ENCODE measurements around the gene MMRN2.
A peak's percentile ranks its signal among the peaks of the same experiment; 100 is the strongest.
"Not testable (repeated sequence)": the region's sequence is repeated elsewhere in the genome, so short reads cannot be mapped to it uniquely, and the experiment has no call there.

The MMRN2 gene

DNA sequence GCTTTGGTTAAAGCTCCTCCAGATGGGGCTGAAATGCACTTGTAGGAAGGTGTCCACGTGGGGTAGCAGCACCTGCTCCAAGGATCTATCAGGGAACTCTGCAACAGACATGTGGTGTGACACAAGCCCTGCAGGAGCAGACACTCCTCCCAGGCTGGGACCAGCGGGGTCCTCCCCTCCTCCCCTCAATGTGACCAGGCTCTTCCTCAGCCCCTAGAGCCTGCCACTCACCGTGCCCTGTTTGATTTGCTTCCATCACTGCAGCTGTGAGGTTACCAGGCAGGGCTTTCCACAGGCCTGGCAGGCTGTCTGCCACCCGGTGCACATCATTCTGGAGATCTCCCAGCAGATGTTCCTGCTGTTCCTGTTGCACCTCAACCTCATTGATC lies 13.4 kb downstream of the MMRN2 start:
- Histone ChIP-seq H3K4me3 (ENCODE audit: low read length) (no peak overlapping the region), H3K4me1 (ENCODE audit: control insufficient read depth, insufficient read depth, low read length) (peaks cover 4% of the 10 kb centered on the region), H3K27me3 (ENCODE audit: control insufficient read depth, insufficient read depth, low read length) (peaks cover 9% of the 10 kb centered on the region), H3K4me2 (ENCODE audit: low read length) (no peak overlapping the region), H3K9me3 (replicated peaks; ENCODE audit: low read length) (no peaks in the 10 kb centered on the region), H3K36me3 (ENCODE audit: insufficient read depth, low read length) (no peaks in the 10 kb centered on the region), H3K9ac (ENCODE audit: low read depth, low read length) (no peak overlapping the region)

DNA sequence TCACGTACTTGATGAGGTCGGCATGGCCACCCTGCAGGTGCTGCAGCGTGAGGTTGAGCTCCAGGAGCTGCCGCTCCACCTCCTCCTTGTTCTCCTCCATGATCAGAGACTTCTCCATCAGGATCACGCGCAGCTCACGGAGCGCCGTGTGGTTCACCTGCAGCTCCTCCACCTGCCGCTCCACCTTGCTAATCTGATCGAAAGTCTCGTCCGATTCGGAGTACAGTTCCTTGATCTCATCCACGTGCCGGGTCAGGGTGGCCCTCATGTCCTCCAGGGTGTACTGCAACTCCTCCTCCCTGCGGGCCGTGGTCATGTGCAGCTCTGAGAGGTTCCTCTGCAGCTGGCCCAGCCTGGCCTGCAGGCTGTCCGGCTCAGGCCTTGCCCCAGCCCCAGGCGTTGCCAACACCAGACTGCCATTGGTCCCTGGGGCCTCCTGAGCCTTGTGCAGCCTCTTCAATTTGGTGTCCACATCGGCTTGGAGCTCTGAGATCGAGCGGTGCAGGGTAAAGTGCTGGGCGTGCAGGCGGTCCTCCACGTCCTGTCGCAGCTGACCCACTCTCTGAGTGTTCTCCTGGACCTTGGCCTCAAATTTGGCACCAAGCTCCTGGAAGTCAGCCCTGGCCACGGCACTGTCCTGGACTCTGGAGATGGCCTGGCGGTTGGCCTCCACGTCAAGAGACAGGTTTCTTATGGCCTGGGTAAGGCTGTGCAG lies 13.9 kb downstream of the MMRN2 start:
- Histone ChIP-seq H3K9me3 (replicated peaks; ENCODE audit: low read length) (no peaks in the 10 kb centered on the region), H3K4me2 (ENCODE audit: low read length) (no peak overlapping the region), H3K4me3 (ENCODE audit: low read length) (no peak overlapping the region), H3K36me3 (ENCODE audit: insufficient read depth, low read length) (no peaks in the 10 kb centered on the region), H3K9ac (ENCODE audit: low read depth, low read length) (no peak overlapping the region), H3K27me3 (ENCODE audit: control insufficient read depth, insufficient read depth, low read length) (peaks cover 9% of the 10 kb centered on the region), H3K4me1 (ENCODE audit: control insufficient read depth, insufficient read depth, low read length) (peaks cover 4% of the 10 kb centered on the region)

DNA sequence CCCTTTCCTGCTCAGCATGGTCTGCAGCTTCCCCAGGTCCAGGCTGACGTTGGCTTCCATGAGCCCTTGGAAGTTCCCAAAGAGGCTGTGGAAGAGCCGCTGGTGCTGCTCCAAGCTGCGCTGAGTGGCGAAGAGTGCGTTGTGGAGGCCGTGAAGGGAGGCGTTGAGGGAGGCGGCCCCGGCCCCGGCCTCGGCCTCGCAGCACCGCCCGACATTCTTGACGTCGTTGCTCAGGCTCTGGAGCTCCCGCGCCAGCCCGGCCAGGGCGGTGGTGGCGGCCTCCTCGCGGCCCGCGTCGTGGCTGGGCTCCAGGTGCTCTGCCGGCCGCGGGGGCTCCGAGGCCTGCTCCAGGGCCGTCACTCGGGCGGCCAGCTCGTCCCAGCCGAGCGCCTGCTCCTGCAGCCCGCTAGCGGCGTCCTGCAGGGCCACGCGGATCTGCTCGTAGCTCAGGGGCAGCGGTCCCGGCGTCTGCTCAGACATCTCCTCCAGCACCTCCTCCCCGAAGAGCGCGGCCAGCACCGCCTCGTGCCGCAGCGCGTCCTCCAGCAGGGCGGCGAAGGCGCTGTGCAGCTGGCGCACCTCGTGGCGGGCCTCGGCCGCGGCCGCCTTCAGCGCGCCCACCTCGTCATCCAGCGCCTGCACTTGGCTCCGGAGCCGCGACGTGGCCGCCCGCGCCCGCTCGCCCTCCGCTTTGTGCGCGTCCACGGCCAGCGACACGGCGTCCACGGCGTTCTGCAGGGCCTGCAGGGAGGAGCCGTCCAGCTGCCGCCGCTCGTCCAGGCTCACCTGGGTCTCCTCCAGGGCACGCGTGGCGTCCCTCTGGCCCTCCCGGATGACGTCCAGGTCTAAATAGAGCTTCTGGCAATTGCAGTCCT lies 14.7 kb downstream of the MMRN2 start:
- Histone ChIP-seq H3K36me3 (ENCODE audit: insufficient read depth, low read length) (no peaks in the 10 kb centered on the region), H3K4me2 (ENCODE audit: low read length) (no peak overlapping the region), H3K9me3 (replicated peaks; ENCODE audit: low read length) (no peaks in the 10 kb centered on the region), H3K27me3 (ENCODE audit: control insufficient read depth, insufficient read depth, low read length) (peaks cover 9% of the 10 kb centered on the region), H3K9ac (ENCODE audit: low read depth, low read length) (no peak overlapping the region), H3K4me1 (ENCODE audit: control insufficient read depth, insufficient read depth, low read length) (peaks cover 4% of the 10 kb centered on the region), H3K4me3 (ENCODE audit: low read length) (no peak overlapping the region)

DNA sequence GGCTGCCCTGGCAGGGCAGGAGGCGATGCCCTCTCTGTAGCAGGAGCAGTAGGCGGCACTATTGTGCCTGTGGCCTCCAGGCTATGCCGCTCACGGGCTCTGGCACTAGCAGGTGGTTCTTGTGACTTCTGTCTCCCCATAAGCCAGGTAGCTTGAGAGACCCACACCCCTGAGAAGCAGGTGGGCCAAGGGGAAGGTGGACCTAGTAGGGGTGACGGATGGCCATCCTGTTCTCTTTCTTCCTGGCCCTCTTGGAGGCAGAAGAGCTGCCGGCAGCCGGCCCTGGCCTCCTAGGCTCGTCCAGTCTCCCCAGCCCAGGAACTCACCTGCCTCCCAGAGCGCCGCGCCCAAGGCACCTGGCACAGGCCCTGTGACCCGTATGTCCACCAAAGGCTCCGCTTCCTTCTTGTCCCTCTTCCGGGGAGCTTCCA lies 15.4 kb downstream of the MMRN2 start:
- H3K4me2 ChIP-seq (ENCODE audit: low read length) = no peak overlapping the region
- H3K27me3 ChIP-seq (ENCODE audit: control insufficient read depth, insufficient read depth, low read length) = peaks cover 9% of the 10 kb centered on the region
- H3K4me3 ChIP-seq (ENCODE audit: low read length) = no peak overlapping the region
- H3K9me3 ChIP-seq (replicated peaks; ENCODE audit: low read length) = no peaks in the 10 kb centered on the region
- peaks cover 5% of the 10 kb centered on the region for H3K4me1 ChIP-seq (ENCODE audit: control insufficient read depth, insufficient read depth, low read length)
- H3K9ac ChIP-seq (ENCODE audit: low read depth, low read length) = no peak overlapping the region
- no peaks in the 10 kb centered on the region for H3K36me3 ChIP-seq (ENCODE audit: insufficient read depth, low read length)

DNA sequence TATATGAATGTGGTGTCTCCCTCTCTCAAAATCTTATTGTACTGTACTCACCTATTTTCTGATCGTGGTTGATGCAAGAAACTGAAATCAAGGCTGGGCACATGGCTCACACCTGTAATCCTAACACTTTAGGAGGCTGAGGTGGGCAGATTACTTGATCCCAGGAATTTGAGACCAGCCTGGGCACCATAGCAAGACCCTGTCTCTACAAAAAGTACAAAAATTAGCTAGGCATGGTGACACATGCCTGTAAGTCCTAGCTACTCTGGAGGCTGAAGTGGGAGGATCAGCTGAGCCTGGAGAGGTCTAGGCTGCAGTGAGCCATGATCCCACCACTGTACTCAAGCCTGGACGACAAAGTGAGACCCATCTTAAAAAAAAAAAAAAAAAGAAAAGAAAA lies 16.0 kb downstream of the MMRN2 start:
- peaks cover 3% of the 10 kb centered on the region for H3K27me3 ChIP-seq (ENCODE audit: control insufficient read depth, insufficient read depth, low read length)
- no peak overlapping the region for H3K4me2 ChIP-seq (ENCODE audit: low read length)
- no peaks in the 10 kb centered on the region for H3K36me3 ChIP-seq (ENCODE audit: insufficient read depth, low read length)
- no peak overlapping the region for H3K9ac ChIP-seq (ENCODE audit: low read depth, low read length)
- no peaks in the 10 kb centered on the region for H3K9me3 ChIP-seq (replicated peaks; ENCODE audit: low read length)
- H3K4me3 ChIP-seq (ENCODE audit: low read length) = no peak overlapping the region
- peaks cover 11% of the 10 kb centered on the region for H3K4me1 ChIP-seq (ENCODE audit: control insufficient read depth, insufficient read depth, low read length)

DNA sequence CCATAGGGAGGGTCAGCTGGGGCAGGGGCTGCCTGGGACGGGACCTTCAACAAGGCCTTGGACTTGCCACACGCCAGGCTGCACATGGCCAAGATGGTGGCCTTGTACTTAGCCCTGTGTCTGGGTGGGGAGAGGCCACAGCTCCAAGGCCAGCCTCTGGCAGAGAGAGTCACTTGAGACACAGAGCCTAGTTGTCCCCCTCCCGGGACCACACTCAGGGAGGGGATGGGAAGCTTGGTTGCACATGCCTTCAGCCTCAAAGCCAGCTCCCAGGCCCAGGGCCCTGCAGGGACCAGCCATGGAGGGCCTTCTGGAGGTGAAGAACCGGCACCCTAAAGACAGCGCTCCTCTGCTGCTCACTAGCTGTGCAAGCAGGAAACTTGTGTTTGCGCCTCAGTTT lies 16.7 kb downstream of the MMRN2 start:
- no peak overlapping the region for H3K4me2 ChIP-seq (ENCODE audit: low read length)
- H3K9me3 ChIP-seq (replicated peaks; ENCODE audit: low read length) = no peaks in the 10 kb centered on the region
- no peaks in the 10 kb centered on the region for H3K36me3 ChIP-seq (ENCODE audit: insufficient read depth, low read length)
- no peak overlapping the region for H3K9ac ChIP-seq (ENCODE audit: low read depth, low read length)
- H3K27me3 ChIP-seq (ENCODE audit: control insufficient read depth, insufficient read depth, low read length) = no peaks in the 10 kb centered on the region
- H3K4me3 ChIP-seq (ENCODE audit: low read length) = no peak overlapping the region
- H3K4me1 ChIP-seq (ENCODE audit: control insufficient read depth, insufficient read depth, low read length) = peaks cover 11% of the 10 kb centered on the region

DNA sequence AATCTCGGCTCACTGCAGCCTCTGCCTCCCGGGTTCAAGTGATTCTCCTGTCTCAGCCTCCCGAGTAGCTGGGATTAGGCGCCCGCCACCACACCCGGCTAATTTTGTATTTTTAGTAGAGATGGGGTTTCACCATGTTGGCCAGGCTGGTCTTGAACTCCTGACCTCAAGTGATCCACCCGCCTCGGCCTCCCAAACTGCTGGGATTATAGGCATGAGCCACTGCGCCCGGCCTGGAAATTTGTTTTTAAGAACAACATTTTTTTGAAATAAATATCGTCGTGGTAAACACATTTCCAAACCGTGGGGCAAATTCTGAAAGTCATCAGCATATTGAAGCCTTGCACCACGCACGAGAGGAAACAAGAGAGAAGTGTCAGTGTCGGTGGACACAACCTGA lies 17.3 kb downstream of the MMRN2 start:
- not testable (repeated sequence) for H3K9ac ChIP-seq (ENCODE audit: low read depth, low read length); H3K27me3 ChIP-seq (ENCODE audit: control insufficient read depth, insufficient read depth, low read length)

DNA sequence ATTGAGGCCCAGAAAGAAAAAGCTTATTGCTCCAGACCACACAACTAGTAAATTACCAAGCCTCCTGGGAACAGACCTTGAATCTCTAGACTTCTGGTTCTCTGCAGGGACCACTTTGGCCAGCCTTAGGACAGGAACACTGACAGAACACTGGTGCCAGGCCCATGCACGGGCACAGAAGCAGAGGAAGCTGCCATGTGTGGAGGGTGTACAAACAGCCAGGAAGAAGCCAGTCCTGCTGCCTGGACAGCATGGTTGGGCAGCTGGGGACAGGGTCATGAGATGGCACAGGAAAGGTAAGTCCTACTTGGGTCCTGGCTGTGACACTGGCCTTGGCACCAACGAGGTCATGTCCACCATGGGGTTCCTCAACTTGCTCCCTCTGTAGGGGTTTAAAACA lies 19.2 kb downstream of the MMRN2 start:
- H3K9me3 ChIP-seq (replicated peaks; ENCODE audit: low read length) = no peaks in the 10 kb centered on the region
- no peak overlapping the region for H3K9ac ChIP-seq (ENCODE audit: low read depth, low read length)
- no peaks in the 10 kb centered on the region for H3K36me3 ChIP-seq (ENCODE audit: insufficient read depth, low read length)
- H3K27me3 ChIP-seq (ENCODE audit: control insufficient read depth, insufficient read depth, low read length) = no peaks in the 10 kb centered on the region
- H3K4me3 ChIP-seq (ENCODE audit: low read length) = no peak overlapping the region
- H3K4me1 ChIP-seq (ENCODE audit: control insufficient read depth, insufficient read depth, low read length) = peaks cover 11% of the 10 kb centered on the region
- H3K4me2 ChIP-seq (ENCODE audit: low read length) = no peak overlapping the region

More for the DNA sequence above, 17.3 kb downstream of the MMRN2 start:
- H3K4me3 ChIP-seq (ENCODE audit: low read length); H3K9me3 ChIP-seq (replicated peaks; ENCODE audit: low read length); H3K4me2 ChIP-seq (ENCODE audit: low read length); H3K36me3 ChIP-seq (ENCODE audit: insufficient read depth, low read length): not testable (repeated sequence)
- peaks cover 11% of the 10 kb centered on the region for H3K4me1 ChIP-seq (ENCODE audit: control insufficient read depth, insufficient read depth, low read length)

DNA sequence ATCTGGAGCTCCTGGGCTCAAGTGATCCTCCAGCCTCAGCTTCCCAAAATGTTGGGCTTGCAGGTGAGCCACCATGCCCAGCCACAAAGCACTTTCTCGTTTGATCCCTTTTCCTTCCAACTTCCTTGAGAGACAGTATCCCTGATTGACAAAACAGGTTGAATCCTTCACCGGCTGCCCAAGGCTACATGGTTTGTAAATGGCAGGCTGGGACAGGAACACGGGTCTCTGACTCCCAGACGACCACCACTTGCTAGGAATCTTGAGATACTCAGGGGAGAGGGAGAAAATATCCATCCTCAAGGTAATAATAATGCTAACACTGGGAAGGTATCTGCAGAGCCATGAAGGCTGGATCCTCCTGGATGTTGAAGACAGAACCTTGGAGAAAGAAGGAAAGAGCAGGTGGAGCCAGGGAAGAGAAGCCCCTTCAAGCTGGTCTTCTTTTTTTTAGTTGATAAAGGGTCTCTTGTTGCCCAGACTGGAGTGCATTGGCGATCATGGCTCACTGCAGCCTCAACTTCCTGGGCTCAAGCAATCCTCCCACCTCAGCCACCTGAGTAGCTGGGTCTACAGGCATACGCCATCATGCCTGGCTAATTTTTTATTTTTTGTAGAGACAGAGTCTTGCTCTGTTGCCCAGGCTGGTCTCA lies 19.8 kb downstream of the MMRN2 start:
- H3K36me3 ChIP-seq (ENCODE audit: insufficient read depth, low read length) = no peaks in the 10 kb centered on the region
- H3K9me3 ChIP-seq (replicated peaks; ENCODE audit: low read length) = no peaks in the 10 kb centered on the region
- peaks cover 11% of the 10 kb centered on the region for H3K4me1 ChIP-seq (ENCODE audit: control insufficient read depth, insufficient read depth, low read length)
- no peak overlapping the region for H3K9ac ChIP-seq (ENCODE audit: low read depth, low read length)
- H3K4me3 ChIP-seq (ENCODE audit: low read length) = no peak overlapping the region
- H3K4me2 ChIP-seq (ENCODE audit: low read length) = no peak overlapping the region
- no peaks in the 10 kb centered on the region for H3K27me3 ChIP-seq (ENCODE audit: control insufficient read depth, insufficient read depth, low read length)

DNA sequence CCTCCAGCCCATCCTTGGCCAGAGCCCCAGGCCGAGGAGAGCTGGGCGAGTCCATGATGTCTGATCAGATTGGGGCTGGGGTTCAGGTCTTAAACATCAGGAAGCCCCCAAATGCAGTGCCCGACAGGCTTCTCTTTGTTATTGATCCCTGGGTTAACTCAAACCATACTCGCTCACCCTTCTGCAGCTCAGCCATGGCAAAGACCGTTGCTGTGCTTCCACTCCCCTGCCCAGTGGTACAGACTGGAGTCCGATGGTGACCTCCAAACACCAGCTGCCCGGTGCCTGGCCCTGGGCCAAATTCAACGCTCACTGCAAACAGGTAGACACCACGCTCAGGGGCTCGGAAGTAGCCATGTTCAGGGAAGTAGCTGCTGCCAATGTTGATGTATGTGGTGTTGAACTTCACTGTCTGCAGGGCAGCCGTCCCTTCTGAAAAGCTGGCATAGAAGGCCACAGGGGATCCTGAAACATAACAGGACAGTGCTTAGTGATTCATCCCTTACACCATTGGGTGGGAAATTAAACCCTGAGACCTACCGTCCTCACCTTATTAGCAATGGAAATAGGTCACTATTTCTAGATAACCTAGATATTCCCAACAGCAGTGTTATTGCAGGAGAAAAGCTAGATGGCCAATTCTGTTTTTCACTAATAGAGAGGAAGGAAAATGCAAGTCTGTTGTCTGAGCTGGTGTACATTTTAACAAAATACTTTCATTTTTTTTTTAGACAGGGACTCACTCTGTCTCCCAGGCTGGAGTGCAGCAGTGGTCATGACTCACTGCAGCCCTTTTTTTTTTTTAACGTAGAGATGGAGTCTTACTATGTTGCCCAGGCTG lies 20.5 kb downstream of the MMRN2 start:
- H3K4me3 ChIP-seq (ENCODE audit: low read length) = no peak overlapping the region
- H3K9me3 ChIP-seq (replicated peaks; ENCODE audit: low read length) = no peaks in the 10 kb centered on the region
- H3K27me3 ChIP-seq (ENCODE audit: control insufficient read depth, insufficient read depth, low read length) = no peaks in the 10 kb centered on the region
- H3K4me1 ChIP-seq (ENCODE audit: control insufficient read depth, insufficient read depth, low read length) = peaks cover 17% of the 10 kb centered on the region
- H3K36me3 ChIP-seq (ENCODE audit: insufficient read depth, low read length) = no peaks in the 10 kb centered on the region
- no peak overlapping the region for H3K9ac ChIP-seq (ENCODE audit: low read depth, low read length)
- H3K4me2 ChIP-seq (ENCODE audit: low read length) = peak overlapping the region; percentile 56

DNA sequence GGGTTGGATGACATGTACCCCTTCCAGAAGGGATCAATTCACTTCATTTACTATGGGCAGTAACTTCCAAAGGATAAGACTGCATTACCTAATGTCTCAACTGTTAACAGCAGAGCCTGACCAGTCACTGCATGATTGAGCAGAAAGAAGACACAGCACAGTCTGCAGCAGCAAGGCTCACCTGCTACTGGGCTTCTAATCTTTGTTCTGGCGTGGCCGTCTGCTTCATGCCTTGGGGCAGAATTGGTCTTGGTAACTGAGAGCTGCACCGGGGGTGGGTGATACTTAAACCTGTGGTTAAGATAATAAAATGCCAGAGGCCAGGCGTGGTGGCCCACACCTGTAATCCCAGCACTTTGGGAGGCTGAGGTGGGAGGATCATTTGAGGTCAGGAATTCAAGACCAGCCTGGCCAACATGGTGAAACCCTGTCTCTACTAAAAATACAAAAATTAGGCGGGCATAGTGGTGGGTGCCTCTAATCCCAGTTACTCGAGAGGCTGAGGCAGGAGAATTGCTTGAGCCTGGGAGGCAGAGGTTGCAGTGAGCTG lies 23.2 kb downstream of the MMRN2 start:
- H3K27me3 ChIP-seq (ENCODE audit: control insufficient read depth, insufficient read depth, low read length); H3K4me2 ChIP-seq (ENCODE audit: low read length); H3K9me3 ChIP-seq (replicated peaks; ENCODE audit: low read length); H3K9ac ChIP-seq (ENCODE audit: low read depth, low read length); H3K4me3 ChIP-seq (ENCODE audit: low read length): not testable (repeated sequence)
- H3K36me3 ChIP-seq (ENCODE audit: insufficient read depth, low read length) = peaks cover 14% of the 10 kb centered on the region
- H3K4me1 ChIP-seq (ENCODE audit: control insufficient read depth, insufficient read depth, low read length) = peaks cover 17% of the 10 kb centered on the region

Data from skeletal muscle satellite cell (primary cell).